Measurements from ENCODE around the gene MAP2K7.
"Not testable (repeated sequence)": the region's sequence is repeated elsewhere in the genome, so short reads cannot be mapped to it uniquely, and the experiment has no call there.

MAP2K7 gene

DNA sequence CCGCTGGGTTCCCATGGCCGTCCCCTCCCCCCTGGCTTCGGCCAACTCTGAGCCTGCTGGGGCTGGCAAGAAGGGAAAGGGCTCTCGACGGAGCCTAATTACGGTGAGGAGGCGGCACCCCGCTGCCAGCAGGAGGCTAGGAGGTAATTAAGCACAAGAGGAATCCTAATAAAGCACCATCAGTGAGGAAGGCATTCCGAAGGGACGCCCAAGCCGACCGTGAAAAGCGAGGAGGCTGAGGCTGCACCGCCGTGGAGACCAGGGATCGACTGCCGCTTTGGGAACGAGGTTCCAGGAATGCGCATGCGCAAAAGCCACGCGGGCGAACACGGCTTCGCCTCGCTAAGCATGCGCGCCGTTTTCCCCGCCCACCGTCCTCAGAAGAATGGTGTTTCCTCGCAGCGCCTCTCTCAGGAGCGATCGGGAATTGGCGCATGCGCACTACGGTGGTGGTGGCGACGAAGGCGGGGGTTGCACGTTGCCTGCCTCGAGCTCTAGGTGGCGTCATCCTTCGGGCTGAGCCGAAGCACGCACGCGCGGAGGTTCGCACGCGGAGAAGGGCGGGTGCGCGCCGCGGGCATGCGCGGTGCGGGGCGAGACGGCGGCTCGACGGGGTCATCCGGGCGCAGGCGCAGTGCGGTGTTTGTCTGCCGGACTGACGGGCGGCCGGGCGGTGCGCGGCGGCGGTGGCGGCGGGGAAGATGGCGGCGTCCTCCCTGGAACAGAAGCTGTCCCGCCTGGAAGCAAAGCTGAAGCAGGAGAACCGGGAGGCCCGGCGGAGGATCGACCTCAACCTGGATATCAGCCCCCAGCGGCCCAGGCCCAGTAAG, at the start of gene MAP2K7:
Gene MAP2K7 (plus strand): TSS at position 634 of the 830 bp plus-strand sequence. CDS start 68 bp downstream, at position 702.
- DNase-seq (ENCODE audit: low read depth, low spot score): peak; percentile 100

DNA sequence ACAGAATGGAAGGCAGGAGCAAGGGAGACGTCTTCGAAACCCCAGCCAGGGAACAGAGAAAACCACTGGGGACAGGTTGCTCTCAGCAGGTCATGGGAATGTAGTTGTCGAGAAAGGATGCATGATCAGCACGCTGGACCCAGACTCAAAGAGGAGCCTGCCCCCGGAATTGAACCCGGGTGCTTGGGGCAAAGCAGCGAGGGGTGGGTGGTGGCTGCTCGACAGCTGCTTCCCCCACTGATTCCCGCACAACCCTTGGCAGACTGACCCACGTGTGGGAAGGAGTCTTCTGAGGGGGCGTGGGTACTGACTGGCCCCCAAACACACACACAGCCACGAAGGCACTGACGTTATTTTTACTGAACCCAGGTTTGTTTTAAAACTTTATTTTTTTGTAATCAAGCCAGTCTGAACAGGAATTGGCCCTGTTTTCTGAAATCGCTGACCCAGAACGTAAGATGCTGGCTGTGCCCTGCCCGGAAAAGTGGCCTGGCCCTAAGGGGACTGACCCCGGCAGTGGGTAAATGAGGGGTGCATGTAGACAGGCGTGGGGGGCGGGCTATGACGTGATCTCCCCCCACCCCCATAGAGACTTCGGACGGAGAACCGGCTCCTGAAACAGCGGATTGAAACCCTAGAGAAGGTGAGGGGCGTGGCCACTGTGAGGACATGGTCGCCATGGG, 48.1 kb upstream of the MAP2K7 start:
- no peak for DNase-seq (ENCODE audit: low read depth, low spot score)

DNA sequence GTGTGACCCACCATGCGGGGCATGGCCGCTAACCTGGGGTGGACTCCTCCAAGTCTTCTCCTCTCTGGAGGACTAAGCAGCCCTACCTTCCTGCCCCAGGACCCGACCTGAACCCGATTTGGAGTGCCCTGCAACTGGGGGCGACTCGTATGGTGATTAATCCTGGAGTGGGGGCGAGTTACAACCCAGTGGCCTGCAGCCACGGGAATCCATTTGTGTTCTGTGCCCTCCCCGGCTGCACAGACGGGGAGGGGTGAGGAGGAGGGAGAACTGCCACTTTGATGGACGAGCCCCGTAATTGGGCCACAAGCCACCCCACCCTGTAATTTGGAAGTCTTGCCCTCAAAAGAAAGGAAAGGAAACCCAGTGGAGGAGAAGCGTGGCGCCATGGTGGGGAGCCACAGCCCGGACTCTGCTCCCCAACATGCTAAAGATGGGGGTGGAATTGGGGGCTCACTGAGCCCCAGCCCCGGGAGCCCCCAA, 47.5 kb upstream of the MAP2K7 start:
- peak; percentile 15 for DNase-seq (ENCODE audit: low read depth, low spot score)

DNA sequence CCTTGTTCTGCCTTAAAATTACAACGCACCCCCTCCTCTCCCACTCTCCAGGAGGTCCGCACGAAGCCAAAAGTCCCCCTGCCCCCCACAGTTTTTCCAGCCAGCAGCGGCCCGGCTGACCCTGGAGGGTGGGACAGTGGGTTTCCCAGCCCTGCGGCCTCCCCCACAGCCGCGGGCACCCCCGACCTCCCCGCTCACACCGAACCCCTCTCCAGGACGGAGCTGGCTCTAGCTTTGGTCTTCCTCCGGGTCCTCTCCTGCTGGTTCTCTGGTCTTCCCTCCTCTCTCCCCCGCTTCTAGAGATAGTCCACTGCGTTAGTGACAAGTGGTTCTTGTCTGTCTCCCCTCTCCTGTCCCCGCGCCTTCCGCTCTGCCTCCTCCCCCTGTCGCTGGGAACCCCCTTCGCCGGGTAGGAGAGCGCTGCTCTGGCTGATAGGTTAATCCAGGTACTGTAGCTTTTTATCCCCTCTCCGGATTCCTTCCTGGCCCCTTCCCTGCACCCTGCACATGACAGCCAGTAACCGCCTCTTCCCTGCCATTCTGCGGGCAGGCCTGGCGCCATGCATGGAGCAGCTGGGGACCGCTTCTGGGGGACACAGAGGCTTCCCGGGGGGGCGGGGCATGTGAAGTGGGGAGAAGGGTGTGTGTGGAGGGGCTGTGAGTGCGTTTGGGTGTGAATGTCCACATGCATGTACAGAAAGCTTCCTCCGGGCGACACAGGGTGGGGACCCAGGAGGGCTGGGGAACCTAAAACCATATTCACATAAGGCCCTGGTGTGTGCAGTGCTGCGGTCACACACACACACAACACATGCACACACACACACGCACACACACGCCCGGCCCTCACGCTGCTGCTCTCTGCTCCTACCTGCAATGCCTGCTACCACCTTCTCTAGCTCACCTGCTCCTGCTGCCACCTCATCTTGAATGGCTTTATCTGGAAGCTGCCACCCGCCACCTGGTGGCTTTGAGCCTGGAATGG, 46.7 kb upstream of the MAP2K7 start:
- no peak for DNase-seq (ENCODE audit: low read depth, low spot score)

DNA sequence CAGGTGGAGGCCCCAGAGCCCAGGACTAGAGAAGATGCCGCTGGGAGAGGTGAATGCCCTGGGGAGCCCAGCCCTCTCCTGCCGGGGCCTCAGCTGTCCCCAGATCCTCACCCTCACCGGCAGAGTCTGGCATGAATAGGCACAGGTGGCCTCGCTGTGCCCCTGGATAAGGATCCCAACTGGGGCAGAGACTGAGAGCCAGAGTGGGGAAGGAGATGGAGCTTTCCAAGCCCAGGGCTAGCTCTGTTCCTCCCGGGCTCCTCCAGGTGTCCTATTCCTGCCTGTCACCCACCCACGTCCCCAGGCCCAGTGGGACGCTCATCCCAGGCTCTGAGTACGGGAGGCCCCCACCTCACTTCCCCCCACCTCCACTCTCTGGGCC, 46.0 kb upstream of the MAP2K7 start:
- no peak for DNase-seq (ENCODE audit: low read depth, low spot score)

DNA sequence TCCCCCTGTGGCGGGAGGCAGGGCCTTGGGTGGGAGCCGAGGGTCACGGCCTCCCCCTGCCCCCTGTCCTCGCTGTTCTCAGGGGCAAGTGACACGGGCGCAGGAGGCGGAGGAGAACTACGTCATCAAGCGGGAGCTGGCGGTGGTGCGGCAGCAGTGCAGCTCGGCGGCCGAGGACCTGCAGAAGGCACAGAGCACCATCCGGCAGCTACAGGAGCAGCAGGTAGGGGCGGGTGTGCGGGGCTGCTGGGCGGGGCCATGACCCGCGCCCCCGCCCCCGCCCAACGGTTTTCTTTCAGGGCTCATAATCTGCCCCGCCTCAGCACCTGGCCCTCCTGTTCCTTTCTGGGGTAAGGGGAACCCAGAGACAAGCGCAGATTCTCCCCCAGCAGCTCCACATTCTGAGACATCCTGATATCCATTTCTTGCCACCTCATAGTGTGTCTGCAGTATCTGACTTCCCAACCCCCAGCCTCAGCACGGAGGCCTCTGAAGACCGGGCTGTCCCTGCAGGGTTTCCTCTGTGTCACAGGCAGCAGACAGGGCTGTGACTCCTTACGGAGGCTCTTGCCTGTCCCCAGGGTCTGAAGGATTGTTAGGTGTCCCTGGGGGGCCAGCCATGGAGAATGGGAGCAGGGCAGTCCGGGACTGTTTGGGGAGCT, 45.4 kb upstream of the MAP2K7 start:
- peak; percentile 85 for DNase-seq (ENCODE audit: low read depth, low spot score)

DNA sequence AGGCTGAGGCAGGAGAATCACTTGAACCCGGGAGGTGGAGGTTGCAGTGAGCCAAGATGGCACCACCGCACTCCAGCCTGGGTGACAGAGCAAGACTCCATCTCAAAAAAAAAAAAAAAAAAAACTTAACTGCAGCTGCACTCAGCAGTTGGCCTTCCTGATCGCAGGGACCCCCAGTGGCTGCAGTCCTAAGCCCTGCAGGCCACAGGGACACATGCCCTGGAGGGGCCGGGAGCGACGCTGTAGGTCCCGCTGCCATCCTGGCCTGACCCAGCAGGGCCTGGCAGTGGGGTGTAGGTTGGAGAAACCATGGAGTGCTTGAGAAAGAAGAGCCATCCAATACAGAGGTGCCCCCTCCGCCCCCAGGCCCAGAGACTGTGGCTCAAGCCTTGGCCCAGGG, 44.6 kb upstream of the MAP2K7 start:
- DNase-seq (ENCODE audit: low read depth, low spot score): not testable (repeated sequence)

DNA sequence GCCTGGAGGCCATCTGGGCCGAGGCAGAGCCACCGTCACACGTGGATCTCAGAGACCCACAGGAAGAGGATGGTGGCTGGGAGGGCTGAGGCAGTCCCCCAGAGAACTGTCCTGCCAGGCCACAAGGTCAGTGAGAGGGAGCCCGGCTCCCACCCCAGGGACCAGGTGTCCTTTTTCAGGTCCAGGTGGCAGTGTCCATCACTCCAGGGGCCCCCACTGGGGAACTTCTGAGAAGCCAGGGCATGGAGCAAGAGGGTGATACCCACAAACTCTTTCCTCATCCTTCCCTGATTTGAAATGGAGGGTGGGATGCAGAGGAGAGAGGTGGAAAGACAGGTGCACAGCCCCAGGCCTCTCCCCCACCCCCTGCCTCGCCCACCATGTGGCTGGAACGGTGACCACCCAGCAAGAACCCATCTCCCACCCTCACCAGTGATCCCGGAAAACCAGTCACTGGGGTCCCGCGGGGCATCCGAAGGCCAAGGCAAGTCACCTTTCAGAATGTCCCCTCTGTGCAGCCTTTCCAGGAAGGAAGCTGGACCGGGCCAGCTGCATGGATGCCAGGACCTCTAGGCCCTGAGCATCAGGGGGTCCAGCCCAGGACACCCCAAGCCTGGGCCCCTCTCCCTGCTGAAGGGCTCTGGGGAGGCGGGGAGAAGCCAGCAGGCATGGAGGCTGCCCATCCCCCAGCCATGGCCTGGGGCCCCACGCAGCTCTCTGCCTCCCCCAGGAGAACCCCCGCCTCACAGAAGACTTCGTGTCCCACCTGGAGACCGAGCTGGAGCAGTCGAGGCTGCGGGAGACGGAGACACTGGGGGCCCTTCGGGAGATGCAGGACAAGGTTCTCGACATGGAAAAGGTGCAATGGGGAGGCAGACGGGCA, 43.6 kb upstream of the MAP2K7 start:
- no peak for DNase-seq (ENCODE audit: low read depth, low spot score)

DNA sequence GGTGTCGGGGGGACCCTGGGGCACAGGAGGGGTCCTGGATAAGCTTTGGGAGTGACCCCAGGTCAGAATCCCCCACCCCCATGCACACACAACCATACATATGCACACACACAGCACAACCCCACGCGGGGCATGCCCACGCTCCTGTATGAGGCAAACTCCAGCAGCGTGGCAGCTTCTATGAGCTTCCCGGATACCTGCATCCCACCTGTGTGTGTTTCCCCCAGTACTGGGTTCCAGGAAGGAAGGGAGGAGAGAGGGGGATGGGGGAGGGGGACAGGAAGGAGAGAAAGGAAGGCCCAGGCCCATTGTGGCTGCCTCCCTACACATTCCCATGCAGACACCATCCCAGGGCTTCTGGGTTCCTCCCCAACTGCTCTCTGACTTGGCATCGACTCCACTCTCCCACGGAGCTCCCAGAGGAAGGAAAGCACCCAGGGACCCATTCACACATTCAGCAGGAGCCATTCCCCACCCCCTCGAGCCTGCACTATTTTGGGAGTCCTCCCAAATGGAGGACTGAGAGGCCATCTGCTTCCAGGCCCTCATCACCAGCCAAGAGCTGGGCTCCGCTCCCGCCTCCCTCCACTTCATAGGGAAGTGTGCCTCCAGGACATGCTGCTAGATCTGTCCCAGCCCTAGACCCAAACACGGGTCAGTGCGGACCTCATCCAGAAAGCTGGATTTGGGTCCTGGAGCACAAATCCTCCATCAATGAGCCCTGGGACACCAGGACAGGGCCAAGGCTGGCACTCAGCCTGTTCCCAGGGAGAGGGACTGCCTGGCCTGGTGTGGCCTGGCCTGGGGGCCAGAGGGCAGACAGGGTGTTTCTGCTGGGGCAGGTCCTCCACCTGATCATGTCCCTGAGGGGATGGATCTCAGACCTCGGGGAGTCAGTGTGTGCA, 42.7 kb upstream of the MAP2K7 start:
- DNase-seq (ENCODE audit: low read depth, low spot score): no peak

DNA sequence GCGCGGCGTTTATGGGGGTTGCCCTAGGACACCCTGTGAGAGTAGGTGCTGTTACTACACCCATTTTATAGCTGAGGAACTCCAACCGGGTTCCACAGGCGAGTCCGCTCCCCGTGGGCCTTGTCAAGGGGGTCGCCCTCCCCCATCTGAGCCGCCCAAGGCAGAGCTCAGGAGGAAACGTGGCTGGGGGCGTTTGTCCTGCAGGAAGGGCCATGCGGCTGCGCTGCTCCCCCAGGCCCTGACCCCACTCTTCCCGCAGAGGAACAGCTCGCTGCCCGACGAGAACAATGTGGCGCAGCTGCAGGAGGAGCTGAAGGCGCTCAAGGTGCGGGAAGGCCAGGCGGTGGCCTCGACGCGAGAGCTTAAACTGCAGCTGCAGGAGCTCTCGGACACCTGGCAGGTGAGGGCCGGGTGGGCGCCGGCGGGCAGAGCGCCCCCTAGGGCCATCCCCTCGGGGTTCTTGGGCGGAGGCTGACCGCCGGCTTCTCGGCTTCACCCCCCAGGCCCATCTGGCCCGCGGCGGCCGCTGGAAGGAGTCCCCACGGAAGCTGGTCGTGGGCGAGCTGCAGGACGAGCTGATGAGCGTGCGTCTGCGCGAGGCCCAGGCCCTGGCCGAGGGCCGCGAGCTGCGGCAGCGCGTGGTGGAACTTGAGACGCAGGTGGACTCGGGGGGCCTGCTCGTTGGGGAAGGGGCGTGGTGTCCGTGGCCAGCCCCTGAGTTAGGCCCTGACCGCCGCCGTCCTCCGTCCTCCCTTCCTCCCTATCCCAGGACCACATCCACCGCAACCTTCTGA, 41.9 kb upstream of the MAP2K7 start:
- DNase-seq (ENCODE audit: low read depth, low spot score): no peak

DNA sequence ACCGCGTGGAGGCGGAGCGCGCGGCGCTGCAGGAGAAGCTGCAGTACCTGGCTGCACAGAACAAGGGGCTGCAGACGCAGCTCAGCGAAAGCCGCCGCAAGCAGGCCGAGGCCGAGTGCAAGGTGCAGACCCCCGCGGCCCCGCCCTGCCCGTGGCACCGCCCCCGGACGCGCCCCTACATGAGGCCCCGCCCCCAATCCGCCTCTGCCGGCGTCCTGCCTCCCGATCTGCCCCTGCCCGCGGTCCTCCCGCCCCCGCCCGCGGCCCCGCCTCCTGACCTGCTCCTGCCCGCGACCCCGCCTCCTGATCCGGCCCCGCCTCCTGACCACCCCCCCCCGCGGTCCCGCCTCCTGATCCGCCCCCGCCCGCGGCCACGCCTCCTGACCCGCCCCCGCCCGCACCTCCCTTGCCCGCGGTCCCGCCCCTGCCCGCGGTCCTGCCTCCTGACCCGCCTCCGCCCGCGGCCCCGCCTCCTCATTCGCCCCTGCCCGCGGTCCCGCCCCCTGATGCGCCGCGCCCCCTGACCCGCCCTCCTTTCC, 41.2 kb upstream of the MAP2K7 start:
- peak; percentile 49 for DNase-seq (ENCODE audit: low read depth, low spot score)

DNA sequence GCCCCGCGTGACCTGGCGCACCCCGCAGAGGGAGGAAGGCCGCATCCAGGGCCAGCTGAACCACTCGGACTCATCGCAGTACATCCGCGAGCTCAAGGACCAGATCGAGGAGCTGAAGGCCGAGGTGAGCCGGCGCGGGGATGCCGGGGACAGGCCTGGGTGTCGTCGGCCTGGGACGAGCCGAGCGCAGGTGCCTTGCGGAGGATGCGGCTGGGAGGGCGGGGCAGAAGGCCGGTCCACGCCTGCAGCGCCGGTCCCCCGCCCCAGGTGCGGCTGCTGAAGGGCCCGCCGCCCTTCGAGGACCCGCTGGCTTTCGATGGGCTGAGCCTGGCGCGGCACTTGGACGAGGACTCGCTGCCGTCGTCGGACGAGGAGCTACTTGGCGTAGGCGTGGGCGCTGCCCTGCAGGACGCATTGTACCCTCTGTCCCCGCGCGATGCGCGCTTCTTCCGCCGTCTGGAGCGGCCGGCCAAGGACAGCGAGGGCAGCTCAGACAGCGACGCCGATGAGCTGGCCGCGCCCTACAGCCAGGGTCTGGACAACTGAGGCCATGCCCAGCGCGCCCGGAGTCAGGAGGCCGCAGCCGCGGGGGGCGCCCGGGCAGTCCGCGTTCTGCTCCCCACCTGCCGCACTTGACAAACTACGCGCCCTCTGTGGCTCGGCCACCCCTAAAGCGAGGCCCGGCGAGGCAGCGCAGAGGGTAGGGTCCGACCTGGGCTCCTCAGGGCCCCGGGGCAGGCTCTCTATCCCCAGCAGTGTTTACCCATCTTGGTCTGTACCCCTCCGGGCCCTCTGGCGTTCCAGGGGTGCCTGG, 40.3 kb upstream of the MAP2K7 start:
- DNase-seq (ENCODE audit: low read depth, low spot score): peak; percentile 53

DNA sequence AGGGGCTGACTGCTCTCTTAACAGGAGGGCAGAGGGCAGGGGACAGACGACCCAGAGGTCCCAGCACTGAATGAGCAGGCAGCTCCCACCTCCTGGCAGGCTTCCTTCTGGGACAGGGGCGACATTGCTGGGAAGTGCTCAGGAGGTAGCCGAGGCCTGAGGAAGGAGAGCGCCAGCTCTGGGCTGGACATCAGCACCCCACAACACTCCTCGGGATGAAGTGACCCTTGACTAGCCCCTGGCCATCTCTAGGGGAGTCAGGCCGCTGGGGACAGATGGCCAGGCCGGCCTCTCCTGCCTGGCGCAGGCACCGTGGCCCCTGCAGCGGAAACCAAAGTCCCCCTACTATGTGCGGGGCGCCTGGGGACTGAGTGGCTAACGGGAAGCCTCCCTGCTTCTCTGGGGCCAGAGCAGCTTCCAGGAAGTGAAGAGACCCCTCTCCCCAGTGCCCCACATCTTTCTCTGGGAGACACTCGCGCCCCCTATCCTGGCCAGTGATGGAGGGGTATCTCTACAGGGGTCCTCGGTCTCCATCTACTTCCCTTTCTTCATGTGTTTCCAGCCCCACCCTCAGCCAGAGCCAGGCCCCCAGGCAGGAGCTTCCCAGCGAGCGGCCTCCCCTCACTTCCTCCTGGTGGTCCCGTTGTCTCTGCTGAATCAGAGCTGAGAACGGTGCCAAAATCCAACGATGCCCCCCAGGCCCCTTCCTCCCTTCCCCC, 39.5 kb upstream of the MAP2K7 start:
- DNase-seq (ENCODE audit: low read depth, low spot score): no peak

DNA sequence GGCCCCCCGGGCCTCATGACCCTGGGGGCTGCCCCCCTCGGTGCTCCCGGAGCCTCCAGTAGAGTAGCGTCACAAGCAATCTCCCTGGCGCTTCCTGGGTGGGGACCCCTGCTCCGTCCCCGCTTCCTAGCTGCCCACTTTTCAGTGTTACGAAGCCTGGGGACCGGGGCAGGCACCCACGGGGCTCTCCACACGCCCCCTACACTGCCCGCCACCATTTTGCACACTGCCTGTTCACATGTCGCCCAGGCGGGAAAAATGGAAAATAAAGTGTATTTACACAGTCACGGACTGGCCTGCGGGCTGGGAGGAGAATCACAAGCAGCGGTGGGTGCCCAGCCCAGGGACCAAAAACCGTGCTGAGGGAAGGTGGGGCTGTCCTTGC, 39.0 kb upstream of the MAP2K7 start:
- no peak for DNase-seq (ENCODE audit: low read depth, low spot score)

DNA sequence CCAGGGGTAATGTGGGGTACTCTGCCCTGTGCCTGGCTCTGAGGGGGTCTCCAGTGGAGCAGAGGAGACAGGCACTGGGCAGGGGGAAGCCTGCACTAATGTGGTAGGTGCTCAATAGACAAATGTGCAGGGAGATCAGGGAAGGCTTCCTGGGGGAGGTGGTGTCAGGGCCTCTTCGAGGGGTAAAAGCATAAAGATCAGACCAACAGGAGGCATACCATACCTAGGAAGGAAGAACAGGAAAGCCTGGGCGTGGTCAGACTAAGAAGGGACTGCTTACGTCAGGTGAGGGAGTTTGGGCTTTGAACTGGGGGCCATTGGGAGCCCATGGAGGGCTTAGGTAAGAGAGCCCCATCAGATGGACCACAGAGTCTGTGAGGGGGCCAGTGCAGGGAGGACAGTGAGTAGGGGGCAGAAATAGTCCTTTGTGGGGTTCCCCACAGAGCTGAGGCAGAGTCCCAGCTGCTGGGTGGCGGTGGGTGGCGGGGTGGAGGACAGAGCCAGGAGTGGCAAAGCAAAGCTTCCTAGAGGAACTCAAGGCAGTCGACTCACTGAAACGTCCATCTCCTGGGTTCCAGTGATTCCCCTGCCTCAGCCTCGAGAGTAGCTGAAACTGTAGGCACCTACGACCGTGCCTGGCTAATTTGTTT, 38.3 kb upstream of the MAP2K7 start:
- DNase-seq (ENCODE audit: low read depth, low spot score): no peak
